Measurements from ENCODE around the gene ATP1A2.

ATP1A2 gene

DNA sequence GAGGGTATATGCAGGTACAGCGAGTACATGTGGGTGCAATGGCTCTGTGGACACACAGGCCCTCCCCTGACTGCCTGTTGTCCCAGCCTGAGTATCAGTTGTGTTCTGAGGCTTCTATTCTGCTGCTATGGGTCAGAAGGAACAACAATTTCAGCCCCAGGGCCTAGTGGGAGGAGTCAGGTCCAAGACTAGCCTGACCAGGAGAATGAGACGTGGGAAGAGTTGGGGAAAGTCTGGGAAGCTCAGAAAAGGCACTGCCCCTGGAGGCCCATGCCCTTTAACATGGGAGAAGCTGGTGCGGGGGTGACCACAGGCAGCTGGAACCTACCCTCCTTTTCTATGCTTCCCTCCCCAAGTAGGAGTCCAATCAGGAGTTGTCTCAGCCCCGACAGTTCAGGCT lies 24.8 kb upstream of the ATP1A2 start:
- Histone ChIP-seq H3K9ac (ENCODE audit: low read length) (no peak overlapping the region), H3K27ac (ENCODE audit: low read depth, low read length) (no peak overlapping the region), H3K4me1 (ENCODE audit: control insufficient read depth, insufficient read depth, low read length) (no peaks in the 10 kb centered on the region), H3K36me3 (ENCODE audit: control insufficient read depth, insufficient read depth, low read length) (peaks cover 23% of the 10 kb centered on the region), H3K27me3 (ENCODE audit: control insufficient read depth, insufficient read depth, low read length) (no peaks in the 10 kb centered on the region), H3K4me3 (ENCODE audit: low read length) (no peak overlapping the region)

GRCh38 chr1:160091666-160092223 lies 23.8 kb upstream of the ATP1A2 start:
- Histone ChIP-seq H3K9ac (ENCODE audit: low read length) (no peak overlapping the region), H3K4me1 (ENCODE audit: control insufficient read depth, insufficient read depth, low read length) (no peaks in the 10 kb centered on the region), H3K27me3 (ENCODE audit: control insufficient read depth, insufficient read depth, low read length) (no peaks in the 10 kb centered on the region), H3K27ac (ENCODE audit: low read depth, low read length) (no peak overlapping the region), H3K36me3 (ENCODE audit: control insufficient read depth, insufficient read depth, low read length) (peaks cover 23% of the 10 kb centered on the region), H3K4me3 (ENCODE audit: low read length) (no peak overlapping the region)

DNA sequence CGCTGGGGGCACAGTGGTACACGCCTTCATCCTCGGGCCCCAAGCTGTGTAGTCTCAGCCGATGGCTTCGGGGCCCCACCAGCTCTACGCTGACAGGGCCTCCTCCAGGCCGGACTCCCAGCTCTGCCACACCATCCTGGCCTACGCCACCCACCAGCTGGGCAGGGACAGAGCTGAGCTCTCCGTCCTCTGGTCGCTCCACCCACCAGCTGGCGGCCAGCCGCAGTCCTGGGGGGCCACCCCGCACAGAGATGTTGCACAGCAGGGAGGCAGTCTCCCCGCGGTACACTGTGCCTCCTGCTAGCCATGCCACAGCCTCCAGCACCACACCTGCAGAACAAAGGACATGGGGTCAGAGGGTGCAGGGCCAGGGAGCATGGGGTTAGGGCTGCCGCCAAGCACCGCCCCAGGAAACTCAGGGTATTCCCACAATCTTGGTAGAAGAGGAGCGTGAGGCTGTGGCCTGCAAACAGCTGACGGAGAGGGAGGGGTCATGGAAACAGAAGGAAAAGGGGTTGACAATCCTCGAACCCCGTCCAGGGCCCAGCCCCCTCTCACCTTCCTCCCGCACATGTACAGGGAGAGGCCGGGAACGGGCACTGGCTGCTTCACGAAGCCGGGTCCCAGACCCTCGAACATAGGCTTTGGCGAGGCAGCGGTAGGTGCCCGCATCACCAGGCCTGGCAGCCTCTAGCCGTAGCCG lies 23.0 kb upstream of the ATP1A2 start:
- H3K4me3 ChIP-seq (ENCODE audit: low read length) = no peak overlapping the region
- H3K27ac ChIP-seq (ENCODE audit: low read depth, low read length) = no peak overlapping the region
- H3K27me3 ChIP-seq (ENCODE audit: control insufficient read depth, insufficient read depth, low read length) = no peaks in the 10 kb centered on the region
- H3K9ac ChIP-seq (ENCODE audit: low read length) = no peak overlapping the region
- peaks cover 23% of the 10 kb centered on the region for H3K36me3 ChIP-seq (ENCODE audit: control insufficient read depth, insufficient read depth, low read length)
- H3K4me1 ChIP-seq (ENCODE audit: control insufficient read depth, insufficient read depth, low read length) = peaks cover 3% of the 10 kb centered on the region

DNA sequence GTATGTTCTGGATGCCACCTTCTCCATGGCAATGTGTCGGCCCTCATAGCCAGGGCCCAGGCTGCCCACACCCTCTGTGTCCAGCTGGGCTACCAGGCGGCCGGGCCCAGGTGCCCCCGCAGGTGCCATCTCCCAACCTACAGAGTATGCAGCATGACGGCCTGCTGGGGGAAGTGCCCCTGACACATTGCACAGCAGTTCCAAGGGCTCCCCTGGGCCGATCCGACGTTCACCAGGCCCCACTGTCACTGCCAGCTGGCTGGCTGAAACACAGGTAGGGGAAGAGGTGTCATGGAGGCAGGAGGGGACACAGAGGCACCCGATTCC lies 22.5 kb upstream of the ATP1A2 start:
- Histone ChIP-seq H3K9ac (ENCODE audit: low read length) (no peak overlapping the region), H3K36me3 (ENCODE audit: control insufficient read depth, insufficient read depth, low read length) (peaks cover 23% of the 10 kb centered on the region), H3K27me3 (ENCODE audit: control insufficient read depth, insufficient read depth, low read length) (no peaks in the 10 kb centered on the region), H3K27ac (ENCODE audit: low read depth, low read length) (no peak overlapping the region), H3K4me3 (ENCODE audit: low read length) (no peak overlapping the region), H3K4me1 (ENCODE audit: control insufficient read depth, insufficient read depth, low read length) (peaks cover 5% of the 10 kb centered on the region)

- peaks cover 5% of the 10 kb centered on the region for H3K4me1 ChIP-seq (ENCODE audit: control insufficient read depth, insufficient read depth, low read length)
- no peak overlapping the region for H3K4me3 ChIP-seq (ENCODE audit: low read length)
- H3K27me3 ChIP-seq (ENCODE audit: control insufficient read depth, insufficient read depth, low read length) = no peaks in the 10 kb centered on the region
- no peak overlapping the region for H3K9ac ChIP-seq (ENCODE audit: low read length)
- peaks cover 23% of the 10 kb centered on the region for H3K36me3 ChIP-seq (ENCODE audit: control insufficient read depth, insufficient read depth, low read length)
- H3K27ac ChIP-seq (ENCODE audit: low read depth, low read length) = no peak overlapping the region
Measured at GRCh38 chr1:160093624-160094290, 21.8 kb upstream of the ATP1A2 start.

- H3K4me1 ChIP-seq (ENCODE audit: control insufficient read depth, insufficient read depth, low read length) = peaks cover 7% of the 10 kb centered on the region
- peaks cover 23% of the 10 kb centered on the region for H3K36me3 ChIP-seq (ENCODE audit: control insufficient read depth, insufficient read depth, low read length)
- no peak overlapping the region for H3K27ac ChIP-seq (ENCODE audit: low read depth, low read length)
- no peak overlapping the region for H3K4me3 ChIP-seq (ENCODE audit: low read length)
- H3K9ac ChIP-seq (ENCODE audit: low read length) = no peak overlapping the region
- H3K27me3 ChIP-seq (ENCODE audit: control insufficient read depth, insufficient read depth, low read length) = no peaks in the 10 kb centered on the region
Measured at GRCh38 chr1:160094291-160094625, 21.3 kb upstream of the ATP1A2 start.

GRCh38 chr1:160094806-160095205 lies 20.8 kb upstream of the ATP1A2 start:
- Histone ChIP-seq H3K36me3 (ENCODE audit: control insufficient read depth, insufficient read depth, low read length) (peaks cover 19% of the 10 kb centered on the region), H3K4me3 (ENCODE audit: low read length) (no peak overlapping the region), H3K9ac (ENCODE audit: low read length) (no peak overlapping the region)

DNA sequence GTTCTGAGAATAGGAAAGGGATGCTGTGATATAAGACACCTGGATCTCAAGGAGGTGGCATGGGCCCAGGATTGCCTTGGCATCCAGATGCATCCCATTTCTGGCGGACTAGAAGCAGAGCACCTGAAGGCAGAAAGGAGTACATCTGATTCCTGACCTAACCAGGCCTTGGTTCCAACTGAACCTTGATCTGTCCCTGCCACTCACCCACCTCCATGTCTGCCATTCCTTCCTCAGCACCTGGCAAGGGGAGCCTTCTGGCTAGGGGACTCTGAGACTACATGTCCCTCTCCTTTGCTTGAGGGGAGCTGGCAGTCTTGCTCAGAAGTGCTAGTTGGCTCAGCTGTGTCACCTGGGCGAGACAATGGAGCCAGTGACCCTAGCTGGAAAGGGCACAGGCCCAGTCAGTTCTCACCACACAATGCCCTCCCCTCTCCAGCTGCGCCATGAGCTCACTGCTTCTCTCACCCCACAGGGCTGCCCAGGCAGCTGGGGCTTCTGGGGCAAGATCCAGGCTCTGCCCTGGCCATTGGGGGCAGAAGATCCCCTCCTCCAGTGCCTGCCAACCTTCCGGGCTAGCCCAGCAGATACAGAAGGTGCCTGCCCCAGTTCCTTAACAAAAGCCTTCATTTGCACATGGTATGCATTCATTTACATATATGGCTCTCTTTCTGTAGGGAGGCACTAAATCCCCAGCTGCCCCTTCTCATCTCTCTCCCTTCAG lies 20.0 kb upstream of the ATP1A2 start:
- Histone ChIP-seq H3K9ac (ENCODE audit: low read length) (no peak overlapping the region), H3K4me3 (ENCODE audit: low read length) (no peak overlapping the region), H3K4me1 (ENCODE audit: control insufficient read depth, insufficient read depth, low read length) (peaks cover 11% of the 10 kb centered on the region), H3K27me3 (ENCODE audit: control insufficient read depth, insufficient read depth, low read length) (no peaks in the 10 kb centered on the region), H3K36me3 (ENCODE audit: control insufficient read depth, insufficient read depth, low read length) (peaks cover 14% of the 10 kb centered on the region), H3K27ac (ENCODE audit: low read depth, low read length) (no peak overlapping the region)

More at GRCh38 chr1:160094806-160095205, 20.8 kb upstream of the ATP1A2 start:
- Histone ChIP-seq H3K4me1 (ENCODE audit: control insufficient read depth, insufficient read depth, low read length) (peaks cover 11% of the 10 kb centered on the region), H3K27ac (ENCODE audit: low read depth, low read length) (no peak overlapping the region), H3K27me3 (ENCODE audit: control insufficient read depth, insufficient read depth, low read length) (no peaks in the 10 kb centered on the region)

DNA sequence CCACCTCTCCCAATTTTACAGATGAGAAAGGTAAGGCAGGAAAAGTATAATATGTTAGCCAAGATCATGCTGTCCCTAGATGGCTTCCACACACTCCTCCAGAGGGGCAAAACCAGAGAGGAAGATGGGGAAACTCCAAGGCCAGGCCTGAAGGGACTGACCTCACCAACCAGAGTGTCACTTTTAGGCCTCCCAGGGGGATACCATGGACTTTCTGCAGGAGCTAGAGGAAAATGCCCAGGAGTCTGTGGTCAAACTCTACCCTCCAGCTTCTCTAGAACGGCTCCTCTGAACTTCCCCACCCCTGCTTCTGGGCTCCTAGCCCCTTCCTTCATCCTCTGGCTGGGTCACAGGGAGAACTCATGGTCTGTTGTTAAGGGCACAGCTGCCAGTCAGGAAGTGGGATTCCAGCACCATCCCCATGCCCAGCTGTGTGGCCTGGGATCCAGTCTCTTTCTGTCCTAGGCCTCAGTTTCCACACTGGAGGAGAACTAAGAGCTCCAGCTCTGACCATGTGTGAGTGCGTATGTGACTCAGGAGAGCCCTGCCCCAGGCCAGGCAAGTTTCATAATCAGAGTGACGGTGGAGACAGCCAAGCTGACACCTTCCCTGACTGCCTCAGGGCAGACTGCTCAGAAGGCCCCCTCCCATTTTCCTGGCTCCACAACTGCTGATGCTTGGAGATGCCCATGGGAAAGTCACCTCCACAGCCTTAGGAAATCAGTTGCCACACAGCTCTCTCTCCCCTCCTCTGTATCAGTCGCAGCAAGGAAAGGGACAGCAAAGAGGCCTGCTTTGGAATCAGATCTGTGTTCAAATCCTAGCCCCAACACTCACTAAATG lies 19.1 kb upstream of the ATP1A2 start:
- no peak overlapping the region for H3K27ac ChIP-seq (ENCODE audit: low read depth, low read length)
- H3K4me1 ChIP-seq (ENCODE audit: control insufficient read depth, insufficient read depth, low read length) = peaks cover 16% of the 10 kb centered on the region
- peak overlapping the region; percentile 79 for H3K4me3 ChIP-seq (ENCODE audit: low read length)
- H3K27me3 ChIP-seq (ENCODE audit: control insufficient read depth, insufficient read depth, low read length) = no peaks in the 10 kb centered on the region
- peaks cover 14% of the 10 kb centered on the region for H3K36me3 ChIP-seq (ENCODE audit: control insufficient read depth, insufficient read depth, low read length)
- no peak overlapping the region for H3K9ac ChIP-seq (ENCODE audit: low read length)

GRCh38 chr1:160097151-160097910 lies 18.2 kb upstream of the ATP1A2 start:
- Histone ChIP-seq H3K4me1 (ENCODE audit: control insufficient read depth, insufficient read depth, low read length) (peaks cover 24% of the 10 kb centered on the region), H3K27ac (ENCODE audit: low read depth, low read length) (no peak overlapping the region), H3K27me3 (ENCODE audit: control insufficient read depth, insufficient read depth, low read length) (no peaks in the 10 kb centered on the region), H3K9ac (ENCODE audit: low read length) (peak overlapping the region; percentile 83), H3K4me3 (ENCODE audit: low read length) (peak overlapping the region; percentile 79), H3K36me3 (ENCODE audit: control insufficient read depth, insufficient read depth, low read length) (peaks cover 9% of the 10 kb centered on the region)

DNA sequence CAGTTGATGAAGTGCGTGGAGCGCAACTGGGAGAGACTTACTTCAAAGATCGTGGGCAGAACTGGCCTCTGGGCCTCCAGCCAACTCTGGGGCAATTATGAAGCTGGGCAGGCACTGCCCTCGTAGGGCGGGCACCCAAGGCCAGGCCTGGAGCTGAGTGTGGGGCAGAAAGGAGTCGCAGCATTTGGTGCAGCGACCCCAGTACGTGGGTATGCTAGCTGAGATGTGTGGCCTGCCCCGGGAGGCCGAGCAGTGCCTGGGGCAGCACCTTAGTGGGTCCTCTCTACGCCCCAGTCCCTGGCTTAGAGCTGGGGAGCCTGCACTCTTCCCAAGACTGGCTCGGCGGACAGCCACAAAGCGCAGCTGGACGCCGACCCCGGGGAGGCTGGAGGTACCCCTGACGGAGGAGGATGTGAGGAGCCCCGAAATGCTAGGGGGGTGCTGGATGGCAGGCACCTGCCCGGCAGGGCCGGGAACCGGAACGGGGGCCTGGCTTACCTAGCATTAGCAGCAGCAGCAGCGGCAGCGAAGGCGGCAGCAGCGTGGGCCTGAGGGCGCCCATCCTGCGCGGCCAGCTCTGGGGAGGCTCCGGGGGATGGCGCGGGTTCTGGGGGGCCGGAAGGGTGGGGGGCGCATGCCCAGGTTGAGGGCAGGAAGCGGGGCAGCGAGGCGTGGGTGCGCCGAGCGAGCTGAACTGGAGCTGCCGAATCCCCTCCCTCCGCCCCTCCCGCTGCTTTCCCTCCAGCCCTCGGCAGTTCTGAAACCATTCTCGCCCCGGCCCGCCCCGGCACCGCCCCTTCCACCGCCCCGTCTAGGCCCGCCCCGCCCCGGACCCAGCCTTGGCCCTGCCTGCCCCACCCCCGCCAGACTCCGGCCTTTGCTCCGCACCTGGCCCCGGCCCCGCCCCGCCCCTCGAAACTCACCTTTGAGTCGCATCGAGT lies 17.4 kb upstream of the ATP1A2 start, which contains the start of gene IGSF8:
Gene IGSF8, minus strand, starts transcription at position 709 of the 941 bp plus-strand sequence. Its CDS starts 147 bp downstream, at position 562.
- Histone ChIP-seq H3K27ac (ENCODE audit: low read depth, low read length) (peak within 1 kb of the TSS; percentile 96), H3K4me1 (ENCODE audit: control insufficient read depth, insufficient read depth, low read length) (peaks cover 33% of the 10 kb centered on the region), H3K27me3 (ENCODE audit: control insufficient read depth, insufficient read depth, low read length) (no peaks in the 10 kb centered on the region), H3K36me3 (ENCODE audit: control insufficient read depth, insufficient read depth, low read length) (peaks cover 3% of the 10 kb centered on the region), H3K9ac (ENCODE audit: low read length) (peak within 1 kb of the TSS; percentile 83), H3K4me3 (ENCODE audit: low read length) (peak within 1 kb of the TSS; percentile 79)

Data from rectal smooth muscle tissue (tissue), 1 donor.